Activated B cell treated with CpG ODN at 0.5 μM for 24 hours (primary cell): ENCODE results near the gene ITGBL1. TPM values are rescaled to one million over a fixed set of nuclear protein-coding genes. Genes with fewer than 3 reads are reported as not detected.
"Not testable (repeated sequence)": the region's sequence is repeated elsewhere in the genome, so short reads cannot be mapped to it uniquely, and the experiment has no call there.

Experiments
- ATAC-seq: fragments of 200-7000 bp; cut with Tn5 transposase; one replicate; pipeline ENCODE4 v1.10.0; 2021; ENCODE audit warnings: low read depth, mild to moderate bottlenecking, moderate library complexity
- CTCF ChIA-PET: fragments of 350-600 bp; sonication (Branson Sonifier 250); formaldehyde crosslinking; loops from one replicate; lab custom pipeline; 2021; ENCODE audit warnings: antibody characterized with exemption; lab: Charles Lee
- POLR2A ChIA-PET: fragments of 350-600 bp; sonication (Branson Sonifier 250); formaldehyde crosslinking; loops from one replicate; lab custom pipeline; 2021; ENCODE audit warnings: antibody characterized with exemption; lab: Charles Lee
- DNase-seq: peaks from one replicate; pipeline ENCODE4 v3.0.0; 2022
- H3K27ac Mint-ChIP-seq: one replicate; pipeline ENCODE4 v1.8.0; 2020; ENCODE audit warnings: mixed read lengths
- H3K27me3 Mint-ChIP-seq: one replicate; pipeline ENCODE4 v1.8.0; 2021; ENCODE audit warnings: mixed read lengths
- H3K36me3 Mint-ChIP-seq: one replicate; pipeline ENCODE4 v1.8.0; 2021; ENCODE audit warnings: low read depth, mixed read lengths
- H3K4me1 Mint-ChIP-seq: one replicate; pipeline ENCODE4 v1.8.0; 2021; ENCODE audit warnings: mixed read lengths
- H3K4me3 Mint-ChIP-seq: one replicate; pipeline ENCODE4 v1.8.0; 2020; ENCODE audit warnings: mild to moderate bottlenecking, mixed read lengths
- H3K9me3 Mint-ChIP-seq: one replicate; pipeline ENCODE4 v1.8.0; 2020; ENCODE audit warnings: mixed read lengths
- CTCF ChIP-seq: fragments of 200-600 bp; IDR thresholded peaks from one replicate; pipeline ENCODE4 v1.8.0; 2022; ENCODE audit warnings: antibody characterized with exemption, mild to moderate bottlenecking
- intact Hi-C: fragments of 100-400 bp; cut with micrococcal nuclease; formaldehyde crosslinking; loops from one replicate; pipeline ENCODE4 v1.15.1; 2024
- total RNA-seq: library from RNA; stranded (reverse); gene quantifications from 2 replicates; pipeline ENCODE4 v1.2.3, GENCODE V29; 2022

ITGBL1 gene
- total RNA-seq, 1 donor from 2014 or later = not detected

- ATAC-seq = no peak
- DNase-seq = no peak
- H3K27ac Mint-ChIP-seq = no peak overlapping the region
- H3K27me3 Mint-ChIP-seq = no peaks in the 10 kb centered on the region
- ChIA-PET CTCF (no interaction called here), POLR2A (no interaction called here)
- intact Hi-C loops = no loop called here
- no peak overlapping the region for H3K4me3 Mint-ChIP-seq
- H3K36me3 Mint-ChIP-seq = no peaks in the 10 kb centered on the region
- H3K4me1 Mint-ChIP-seq = no peaks in the 10 kb centered on the region
- no peak for TF ChIP-seq CTCF
- no peaks in the 10 kb centered on the region for H3K9me3 Mint-ChIP-seq
Observed at GRCh38 chr13:101536079-101536478, 83.6 kb downstream of the ITGBL1 start.

GRCh38 chr13:101544544-101544943 is 92.1 kb downstream of the ITGBL1 start:
- H3K9me3 Mint-ChIP-seq, H3K4me3 Mint-ChIP-seq, H3K4me1 Mint-ChIP-seq, intact Hi-C loops, DNase-seq, POLR2A ChIA-PET, CTCF ChIA-PET, ATAC-seq, H3K36me3 Mint-ChIP-seq, H3K27ac Mint-ChIP-seq, H3K27me3 Mint-ChIP-seq: not testable (repeated sequence)

GRCh38 chr13:101544979-101545378 is 92.5 kb downstream of the ITGBL1 start:
- no peak for TF ChIP-seq CTCF
- no peak for ATAC-seq
- no peak overlapping the region for H3K4me3 Mint-ChIP-seq
- no peak for DNase-seq
- H3K36me3 Mint-ChIP-seq = no peaks in the 10 kb centered on the region
- intact Hi-C loops = loop anchor here (5.0 kb wide), 1 partner anchor 103 kb away; no protein-coding TSS in a partner anchor
- H3K4me1 Mint-ChIP-seq = no peaks in the 10 kb centered on the region
- POLR2A ChIA-PET = no interaction called here
- H3K27ac Mint-ChIP-seq = no peak overlapping the region
- H3K9me3 Mint-ChIP-seq = no peaks in the 10 kb centered on the region
- peaks cover 2% of the 10 kb centered on the region for H3K27me3 Mint-ChIP-seq
- CTCF ChIA-PET = no interaction called here

- ChIA-PET CTCF (no interaction called here), POLR2A (no interaction called here)
- no peak for TF ChIP-seq CTCF
- Mint-ChIP-seq H3K9me3 (no peaks in the 10 kb centered on the region), H3K4me1 (no peaks in the 10 kb centered on the region), H3K4me3 (no peak overlapping the region), H3K36me3 (no peaks in the 10 kb centered on the region), H3K27ac (no peak overlapping the region), H3K27me3 (peaks cover 2% of the 10 kb centered on the region)
- ATAC-seq (no peak), DNase-seq (no peak)
- intact Hi-C loops = loop anchor here (5.0 kb wide), 1 partner anchor 103 kb away; no protein-coding TSS in a partner anchor
Observed at GRCh38 chr13:101545521-101545920, 93.0 kb downstream of the ITGBL1 start.

- Mint-ChIP-seq H3K27ac (no peak overlapping the region), H3K27me3 (no peaks in the 10 kb centered on the region), H3K4me1 (no peaks in the 10 kb centered on the region), H3K9me3 (no peaks in the 10 kb centered on the region), H3K4me3 (no peak overlapping the region), H3K36me3 (no peaks in the 10 kb centered on the region)
- POLR2A ChIA-PET = no interaction called here
- intact Hi-C loops = no loop called here
- TF ChIP-seq CTCF = no peak
- ATAC-seq (no peak), DNase-seq (no peak)
- CTCF ChIA-PET = no interaction called here
Observed at GRCh38 chr13:101552286-101552685, 99.8 kb downstream of the ITGBL1 start.

DNA sequence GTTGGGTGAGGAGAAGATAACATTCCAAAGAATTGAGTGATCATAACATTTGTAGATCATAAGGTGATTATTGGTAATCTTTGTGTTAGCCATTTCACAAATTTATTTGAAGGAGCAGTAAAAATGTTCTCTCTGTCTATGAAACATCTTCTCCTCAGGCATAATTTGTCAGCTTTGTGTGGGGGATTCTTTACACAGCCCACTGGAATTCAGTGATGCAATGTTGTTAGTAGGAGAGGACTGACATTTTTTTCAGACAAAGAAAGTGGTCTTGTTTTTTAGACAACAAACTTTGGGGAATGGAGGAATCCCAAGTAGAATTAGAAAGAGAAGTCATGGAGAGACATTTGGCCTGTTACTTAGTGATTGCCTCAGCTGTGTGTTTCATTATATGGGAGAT is 100.3 kb downstream of the ITGBL1 start:
- Mint-ChIP-seq H3K27me3 (no peaks in the 10 kb centered on the region), H3K36me3 (no peaks in the 10 kb centered on the region), H3K4me3 (no peak overlapping the region), H3K9me3 (no peaks in the 10 kb centered on the region), H3K4me1 (no peaks in the 10 kb centered on the region), H3K27ac (no peak overlapping the region)
- CTCF ChIA-PET = no interaction called here
- intact Hi-C loops = no loop called here
- ATAC-seq (no peak), DNase-seq (no peak)
- POLR2A ChIA-PET = no interaction called here
- no peak for TF ChIP-seq CTCF
